Measurements from ENCODE around the gene PLK4.
"Not testable (repeated sequence)": the region's sequence is repeated elsewhere in the genome, so short reads cannot be mapped to it uniquely, and the experiment has no call there.

Gene PLK4

DNA sequence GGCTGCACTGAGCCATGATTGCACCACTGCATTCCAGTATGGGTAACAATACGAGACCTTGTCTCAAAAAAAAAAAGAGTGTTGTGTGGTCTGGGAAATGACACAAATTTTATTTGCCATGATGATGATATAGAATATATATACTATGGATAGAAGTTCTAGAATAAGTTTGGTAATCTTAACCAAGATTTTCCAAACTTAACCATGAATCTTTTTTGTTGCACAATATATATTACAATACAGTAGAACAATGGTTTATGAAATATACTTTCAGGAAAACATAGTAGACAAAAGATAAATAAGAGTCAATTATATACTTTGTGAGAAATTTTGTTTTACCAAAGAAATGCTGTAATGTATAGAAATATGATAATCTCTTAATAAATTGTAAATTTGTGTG is 49.5 kb downstream of the PLK4 start:
- no peaks in the 10 kb centered on the region for H4K20me1 ChIP-seq (ENCODE audit: insufficient read depth)
- H3K36me3 ChIP-seq (ENCODE audit: insufficient read depth), result no peaks in the 10 kb centered on the region
- no peak for TF ChIP-seq CTCF (conservative IDR thresholded peaks at IDR 0.05; ENCODE audit: low read depth, low read length)
- H3K4me2 ChIP-seq, result no peak overlapping the region
- no peaks in the 10 kb centered on the region for H3K79me2 ChIP-seq (ENCODE audit: insufficient read depth, low read depth)
- H3K4me3 ChIP-seq (IDR thresholded peaks at IDR 0.05; ENCODE audit: insufficient read depth, low read depth, low read length), result no peak overlapping the region
- no peak overlapping the region for H3K9ac ChIP-seq
- H3K4me1 ChIP-seq (ENCODE audit: low read depth, poor library complexity, severe bottlenecking), result no peaks in the 10 kb centered on the region
- no peak overlapping the region for H3K27ac ChIP-seq
- no peak overlapping the region for H2AFZ ChIP-seq (ENCODE audit: low read depth)
- H3K27me3 ChIP-seq (ENCODE audit: insufficient read depth, low read depth), result no peaks in the 10 kb centered on the region

- H3K9ac ChIP-seq; H3K27ac ChIP-seq; H3K79me2 ChIP-seq (ENCODE audit: insufficient read depth, low read depth); H3K4me3 ChIP-seq (IDR thresholded peaks at IDR 0.05; ENCODE audit: insufficient read depth, low read depth, low read length); H3K4me1 ChIP-seq (ENCODE audit: low read depth, poor library complexity, severe bottlenecking); H3K4me2 ChIP-seq; H3K36me3 ChIP-seq (ENCODE audit: insufficient read depth); H3K27me3 ChIP-seq (ENCODE audit: insufficient read depth, low read depth); H4K20me1 ChIP-seq (ENCODE audit: insufficient read depth); H2AFZ ChIP-seq (ENCODE audit: low read depth): not testable (repeated sequence)
Observed at GRCh38 chr4:127931836-127932235, 51.1 kb downstream of the PLK4 start.

DNA sequence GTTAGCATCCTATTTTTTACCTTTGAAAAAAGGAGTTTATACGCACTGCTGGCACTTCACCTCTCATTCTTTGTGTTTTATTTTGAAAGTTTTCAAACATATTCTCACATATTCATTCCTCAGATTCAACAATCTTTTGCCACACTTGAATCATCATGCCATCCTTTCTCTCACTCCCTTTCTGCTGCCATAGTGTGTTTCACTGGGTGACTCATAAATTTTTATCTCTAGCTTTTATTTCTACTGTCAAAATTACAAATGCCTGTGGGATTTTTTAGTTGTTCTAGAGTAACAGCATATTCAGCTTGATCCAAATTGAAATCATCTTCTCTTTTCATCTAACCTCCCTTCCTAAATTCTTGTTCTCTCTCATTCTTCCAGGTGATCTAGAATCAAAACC is 56.3 kb downstream of the PLK4 start:
- no peak for TF ChIP-seq CTCF (conservative IDR thresholded peaks at IDR 0.05; ENCODE audit: low read depth, low read length)
- Histone ChIP-seq H3K36me3 (ENCODE audit: insufficient read depth) (no peaks in the 10 kb centered on the region), H3K9ac (no peak overlapping the region), H3K79me2 (ENCODE audit: insufficient read depth, low read depth) (no peaks in the 10 kb centered on the region), H3K4me2 (no peak overlapping the region), H3K4me3 (IDR thresholded peaks at IDR 0.05; ENCODE audit: insufficient read depth, low read depth, low read length) (no peak overlapping the region), H2AFZ (ENCODE audit: low read depth) (no peak overlapping the region), H3K27ac (no peak overlapping the region), H4K20me1 (ENCODE audit: insufficient read depth) (no peaks in the 10 kb centered on the region), H3K27me3 (ENCODE audit: insufficient read depth, low read depth) (no peaks in the 10 kb centered on the region), H3K4me1 (ENCODE audit: low read depth, poor library complexity, severe bottlenecking) (no peaks in the 10 kb centered on the region)

Measured in KMS-11 (cell line).